Breast epithelium (tissue), 3 donors: ENCODE measurements around the gene CTNNA2.

Experiments used
- POLR2AphosphoS5 ChIP-seq, 3 donors: sonication (generic); formaldehyde crosslinking; IDR thresholded peaks; one replicate each; pipeline ENCODE4 v1.6.1; 2017; ENCODE audit warnings: antibody characterized with exemption in 3 of 3
- TF ChIP-seq, protein P1 (sequence below), 3 donors: fragments of 450-650 bp; IDR thresholded peaks; one replicate each; pipeline ENCODE4 v1.5.1; 2016 to 2017; ENCODE audit warnings: antibody characterized with exemption in 3 of 3, mild to moderate bottlenecking in 3 of 3, moderate library complexity in 3 of 3

DNA sequence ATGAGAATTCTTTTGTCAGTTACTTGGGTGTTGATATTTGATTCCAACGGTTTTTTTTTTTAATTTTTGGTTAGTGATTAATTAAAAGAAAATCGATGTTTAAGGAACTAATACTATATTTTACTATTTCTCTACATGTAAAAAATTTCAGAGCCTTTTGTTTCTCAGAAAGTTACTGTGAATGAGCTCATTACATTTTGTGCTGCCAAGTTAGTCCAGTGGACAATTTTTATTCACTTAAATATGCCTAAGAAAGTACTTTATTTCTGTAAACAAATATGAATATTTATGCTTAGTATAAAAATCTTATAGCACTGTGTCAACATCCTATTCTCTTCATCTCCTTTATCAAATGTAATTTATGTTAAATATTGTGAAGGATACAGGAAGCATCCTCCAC, 309.3 kb downstream of the CTNNA2 start:
- TF ChIP-seq POLR2AphosphoS5 (IDR thresholded peaks at IDR 0.05), result no peak
- TF ChIP-seq, protein P1, sequence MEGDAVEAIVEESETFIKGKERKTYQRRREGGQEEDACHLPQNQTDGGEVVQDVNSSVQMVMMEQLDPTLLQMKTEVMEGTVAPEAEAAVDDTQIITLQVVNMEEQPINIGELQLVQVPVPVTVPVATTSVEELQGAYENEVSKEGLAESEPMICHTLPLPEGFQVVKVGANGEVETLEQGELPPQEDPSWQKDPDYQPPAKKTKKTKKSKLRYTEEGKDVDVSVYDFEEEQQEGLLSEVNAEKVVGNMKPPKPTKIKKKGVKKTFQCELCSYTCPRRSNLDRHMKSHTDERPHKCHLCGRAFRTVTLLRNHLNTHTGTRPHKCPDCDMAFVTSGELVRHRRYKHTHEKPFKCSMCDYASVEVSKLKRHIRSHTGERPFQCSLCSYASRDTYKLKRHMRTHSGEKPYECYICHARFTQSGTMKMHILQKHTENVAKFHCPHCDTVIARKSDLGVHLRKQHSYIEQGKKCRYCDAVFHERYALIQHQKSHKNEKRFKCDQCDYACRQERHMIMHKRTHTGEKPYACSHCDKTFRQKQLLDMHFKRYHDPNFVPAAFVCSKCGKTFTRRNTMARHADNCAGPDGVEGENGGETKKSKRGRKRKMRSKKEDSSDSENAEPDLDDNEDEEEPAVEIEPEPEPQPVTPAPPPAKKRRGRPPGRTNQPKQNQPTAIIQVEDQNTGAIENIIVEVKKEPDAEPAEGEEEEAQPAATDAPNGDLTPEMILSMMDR (IDR thresholded peaks at IDR 0.05), result no peak
